ENCODE measurements around the gene FAM76A.

- TF ChIP-seq CTCF (conservative IDR thresholded peaks at IDR 0.05; ENCODE audit: low read length) = no peak
- TF ChIP-seq EZH2phosphoT487 (IDR thresholded peaks at IDR 0.05; ENCODE audit: borderline replicate concordance) = no peak
Measured at GRCh38 chr1:27773826-27774445, 48.2 kb downstream of the FAM76A start.

Measured in Loucy (cell line).